ENCODE data around the gene HSD17B2.
"Not testable (repeated sequence)": the region's sequence is repeated elsewhere in the genome, so short reads cannot be mapped to it uniquely, and the experiment has no call there.

Gene HSD17B2

GRCh38 chr16:82078125-82078524 is 43.1 kb downstream of the HSD17B2 start:
- DNase-seq (ENCODE audit: low read depth, low spot score) = no peak

- DNase-seq (ENCODE audit: low read depth, low spot score) = no peak
Measured at GRCh38 chr16:82079892-82080291, 44.8 kb downstream of the HSD17B2 start.

GRCh38 chr16:82081264-82081663 is 46.2 kb downstream of the HSD17B2 start:
- DNase-seq (ENCODE audit: low read depth, low spot score) = no peak

- no peak for DNase-seq (ENCODE audit: low read depth, low spot score)
Measured at GRCh38 chr16:82082097-82082496, 47.0 kb downstream of the HSD17B2 start.

- no peak for DNase-seq (ENCODE audit: low read depth, low spot score)
Measured at GRCh38 chr16:82082543-82083244, 47.6 kb downstream of the HSD17B2 start.

- no peak for DNase-seq (ENCODE audit: low read depth, low spot score)
Measured at GRCh38 chr16:82083710-82084353, 48.8 kb downstream of the HSD17B2 start.

- no peak for DNase-seq (ENCODE audit: low read depth, low spot score)
Measured at GRCh38 chr16:82085011-82085779, 50.1 kb downstream of the HSD17B2 start.

- DNase-seq (ENCODE audit: low read depth, low spot score) = no peak
Measured at GRCh38 chr16:82088483-82088882, 53.4 kb downstream of the HSD17B2 start.

GRCh38 chr16:82091241-82091640 is 56.2 kb downstream of the HSD17B2 start:
- DNase-seq (ENCODE audit: low read depth, low spot score) = no peak

- DNase-seq (ENCODE audit: low read depth, low spot score) = no peak
Measured at GRCh38 chr16:82092711-82093110, 57.7 kb downstream of the HSD17B2 start.

- no peak for DNase-seq (ENCODE audit: low read depth, low spot score)
Measured at GRCh38 chr16:82093666-82094300, 58.7 kb downstream of the HSD17B2 start.

GRCh38 chr16:82094942-82095540 is 60.0 kb downstream of the HSD17B2 start:
- DNase-seq (ENCODE audit: low read depth, low spot score) = no peak

GRCh38 chr16:82096641-82097040 is 61.6 kb downstream of the HSD17B2 start:
- no peak for DNase-seq (ENCODE audit: low read depth, low spot score)

- DNase-seq (ENCODE audit: low read depth, low spot score) = no peak
Measured at GRCh38 chr16:82105107-82105506, 70.1 kb downstream of the HSD17B2 start.

GRCh38 chr16:82108100-82108499 is 73.0 kb downstream of the HSD17B2 start:
- DNase-seq (ENCODE audit: low read depth, low spot score) = no peak

GRCh38 chr16:82108774-82109173 is 73.7 kb downstream of the HSD17B2 start:
- no peak for DNase-seq (ENCODE audit: low read depth, low spot score)

GRCh38 chr16:82109266-82109665 is 74.2 kb downstream of the HSD17B2 start:
- not testable (repeated sequence) for DNase-seq (ENCODE audit: low read depth, low spot score)

GRCh38 chr16:82111944-82112343 is 76.9 kb downstream of the HSD17B2 start:
- DNase-seq (ENCODE audit: low read depth, low spot score) = no peak

GRCh38 chr16:82113741-82114140 is 78.7 kb downstream of the HSD17B2 start:
- no peak for DNase-seq (ENCODE audit: low read depth, low spot score)

- no peak for DNase-seq (ENCODE audit: low read depth, low spot score)
Measured at GRCh38 chr16:82116535-82116934, 81.5 kb downstream of the HSD17B2 start.

GRCh38 chr16:82118749-82119148 is 83.7 kb downstream of the HSD17B2 start:
- no peak for DNase-seq (ENCODE audit: low read depth, low spot score)

- no peak for DNase-seq (ENCODE audit: low read depth, low spot score)
Measured at GRCh38 chr16:82119405-82119804, 84.4 kb downstream of the HSD17B2 start.

All from activated CD4-positive, CD25-positive, alpha-beta regulatory T cell treated with anti-CD3 and anti-CD28 coated beads, Interleukin-2, amount 50 U/mL, for 16 hours (primary cell).